ENCODE data around the gene CBR3. TPM values are rescaled to one million over a fixed set of nuclear protein-coding genes. Genes with fewer than 3 reads are reported as not detected.

CBR3 gene
- total RNA-seq, 1 donor from 2014 or later = 2.8 TPM

DNA sequence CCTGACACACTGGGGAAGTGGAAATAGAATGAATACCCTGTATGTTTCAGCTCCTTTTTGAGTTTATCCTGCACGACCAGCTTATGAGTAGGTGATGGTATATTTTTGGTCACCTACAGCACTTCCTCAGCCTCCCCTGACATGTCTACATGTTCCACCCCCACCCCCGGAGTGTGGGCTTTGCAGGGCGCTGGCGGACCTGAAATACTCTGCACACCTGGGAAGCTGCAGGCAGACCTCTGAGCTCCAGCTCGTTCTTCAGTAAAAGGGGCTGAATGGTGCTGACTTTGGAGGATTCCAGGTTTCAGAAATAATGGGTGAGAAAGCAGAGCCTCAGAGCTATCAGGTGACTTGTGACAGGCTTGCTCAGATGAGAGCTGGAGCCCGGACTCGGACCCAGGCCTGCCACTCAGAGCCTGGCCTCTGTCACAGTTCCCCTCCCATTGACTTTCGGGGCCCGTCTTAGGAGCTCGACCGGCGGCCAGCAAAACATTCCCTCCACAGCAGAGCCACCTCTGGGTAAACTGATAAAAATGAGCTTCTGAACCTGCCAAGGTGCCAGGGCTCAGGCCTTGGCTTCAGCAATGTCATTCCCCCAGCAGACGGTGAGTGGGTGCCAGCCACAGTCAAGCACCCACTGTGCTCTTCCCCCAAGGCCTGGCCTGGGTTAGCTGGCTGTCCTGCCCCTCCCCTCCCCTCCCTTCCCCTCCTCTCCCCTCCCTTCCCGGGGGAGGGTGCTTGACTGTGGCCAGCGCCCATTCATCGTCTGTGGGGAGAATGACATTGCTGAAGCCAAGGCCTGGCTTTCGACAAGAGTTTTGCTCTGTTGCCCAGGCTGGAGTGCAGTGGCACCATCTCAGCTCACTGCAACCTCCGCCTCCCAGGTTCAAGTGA lies 51.9 kb downstream of the CBR3 start:
- H3K79me2 ChIP-seq (ENCODE audit: insufficient read depth, low read length) = peaks cover 3% of the 10 kb centered on the region
- H3K4me1 ChIP-seq (ENCODE audit: insufficient read depth, low read length) = no peaks in the 10 kb centered on the region
- Mint-ChIP-seq H3K4me1 (ENCODE audit: low read depth, unreplicated experiment) (peaks cover 6% of the 10 kb centered on the region), H3K27me3 (ENCODE audit: low read depth, unreplicated experiment) (no peaks in the 10 kb centered on the region), H3K4me3 (ENCODE audit: unreplicated experiment) (no peak overlapping the region), H3K36me3 (ENCODE audit: low read depth, unreplicated experiment) (peaks cover 9% of the 10 kb centered on the region), H3K27ac (ENCODE audit: unreplicated experiment) (no peak overlapping the region), H3K9me3 (ENCODE audit: unreplicated experiment) (no peaks in the 10 kb centered on the region)
- no peak overlapping the region for H2AFZ ChIP-seq (ENCODE audit: low read depth, low read length)
- no peak overlapping the region for H3K4me3 ChIP-seq (ENCODE audit: insufficient read depth, low read depth, low read length)
- DNase-seq (ENCODE audit: low read depth) (no peak), FAIRE-seq (no peak)
- no peak for TF ChIP-seq EZH2 (IDR thresholded peaks at IDR 0.05; ENCODE audit: insufficient read depth, low read length)
- no peak for TF ChIP-seq CTCF (IDR thresholded peaks at IDR 0.05; ENCODE audit: insufficient read depth, low read depth, low read length)
- peaks cover 13% of the 10 kb centered on the region for H4K20me1 ChIP-seq (ENCODE audit: insufficient read depth, low read length)
- H3K27me3 ChIP-seq (ENCODE audit: insufficient read depth, low read length) = no peaks in the 10 kb centered on the region
- H3K9me3 ChIP-seq (ENCODE audit: insufficient read depth, low read depth, low read length) = no peaks in the 10 kb centered on the region
- no peak overlapping the region for H3K27ac ChIP-seq (ENCODE audit: low read depth, low read length)
- no peak overlapping the region for H3K4me2 ChIP-seq (ENCODE audit: low read length)
- no peaks in the 10 kb centered on the region for H3K36me3 ChIP-seq (ENCODE audit: insufficient read depth, low read length)
- no peak overlapping the region for H3K9ac ChIP-seq (ENCODE audit: low read length)

DNA sequence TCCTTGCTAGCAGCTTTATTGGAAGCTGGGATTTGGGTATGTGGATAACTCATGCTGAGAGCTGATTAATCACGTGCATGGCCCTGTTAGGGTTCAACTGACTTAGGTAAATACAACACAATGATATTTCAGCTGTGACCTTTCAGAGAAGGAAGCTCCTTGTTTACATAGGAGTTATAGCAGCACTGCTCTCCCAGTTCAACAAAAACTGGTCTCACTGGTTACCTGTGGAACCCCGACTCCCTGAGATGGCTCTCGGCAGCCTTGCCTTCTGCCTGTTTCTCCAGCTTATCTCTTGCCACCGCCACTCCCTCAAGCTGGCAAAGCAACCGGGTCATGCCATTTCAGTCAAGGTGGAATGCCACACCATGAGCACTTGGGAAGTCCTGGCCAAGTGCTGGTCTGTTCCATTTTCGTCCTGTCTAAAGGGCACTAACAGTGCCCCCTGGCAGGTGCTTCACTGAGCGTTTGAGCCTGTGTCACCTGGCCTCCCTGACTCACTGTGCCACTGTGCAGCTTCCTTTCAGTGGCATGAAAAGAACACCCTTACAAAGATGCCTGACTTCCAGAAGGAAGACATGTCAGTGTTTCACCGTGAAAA lies 53.3 kb downstream of the CBR3 start:
- no peak overlapping the region for H3K4me3 ChIP-seq (ENCODE audit: insufficient read depth, low read depth, low read length)
- no peak overlapping the region for H3K4me3 Mint-ChIP-seq (ENCODE audit: unreplicated experiment)
- peaks cover 8% of the 10 kb centered on the region for H3K36me3 Mint-ChIP-seq (ENCODE audit: low read depth, unreplicated experiment)
- H3K4me1 ChIP-seq (ENCODE audit: insufficient read depth, low read length) = no peaks in the 10 kb centered on the region
- no peak for TF ChIP-seq CTCF (IDR thresholded peaks at IDR 0.05; ENCODE audit: insufficient read depth, low read depth, low read length)
- no peak for TF ChIP-seq EZH2 (IDR thresholded peaks at IDR 0.05; ENCODE audit: insufficient read depth, low read length)
- no peak overlapping the region for H3K9ac ChIP-seq (ENCODE audit: low read length)
- H3K27me3 Mint-ChIP-seq (ENCODE audit: low read depth, unreplicated experiment) = no peaks in the 10 kb centered on the region
- DNase-seq (ENCODE audit: low read depth) (no peak), FAIRE-seq (no peak)
- no peak overlapping the region for H3K27ac ChIP-seq (ENCODE audit: low read depth, low read length)
- no peak overlapping the region for H2AFZ ChIP-seq (ENCODE audit: low read depth, low read length)
- no peaks in the 10 kb centered on the region for H3K27me3 ChIP-seq (ENCODE audit: insufficient read depth, low read length)
- H3K27ac Mint-ChIP-seq (ENCODE audit: unreplicated experiment) = no peak overlapping the region
- no peaks in the 10 kb centered on the region for H3K36me3 ChIP-seq (ENCODE audit: insufficient read depth, low read length)
- H3K79me2 ChIP-seq (ENCODE audit: insufficient read depth, low read length) = peaks cover 3% of the 10 kb centered on the region
- H4K20me1 ChIP-seq (ENCODE audit: insufficient read depth, low read length) = peaks cover 6% of the 10 kb centered on the region
- H3K4me1 Mint-ChIP-seq (ENCODE audit: low read depth, unreplicated experiment) = peaks cover 6% of the 10 kb centered on the region
- no peak overlapping the region for H3K4me2 ChIP-seq (ENCODE audit: low read length)
- H3K9me3 Mint-ChIP-seq (ENCODE audit: unreplicated experiment) = no peaks in the 10 kb centered on the region
- H3K9me3 ChIP-seq (ENCODE audit: insufficient read depth, low read depth, low read length) = no peaks in the 10 kb centered on the region
